Measurements from ENCODE around the gene HMX3. TPM values are rescaled to one million over a fixed set of nuclear protein-coding genes. Genes with fewer than 3 reads are reported as not detected.
A peak's percentile ranks its signal among the peaks of the same experiment; 100 is the strongest.

HMX3 gene
- total and polyA plus RNA-seq, 2 of the 13 experiments (the other 11 are each of a cell fraction or from before 2014, with no cell fraction given) = not detected

GRCh38 chr10:123132576-123133477 lies 2.9 kb upstream of the HMX3 start (continued):
- no peak for TF ChIP-seq NCOR1 (IDR thresholded peaks at IDR 0.05; ENCODE audit: borderline replicate concordance, low read length)
- no peak; the same call in 1 of the 2 replicates for TF ChIP-seq RFXAP (CRISPR knock-in tag; IDR thresholded peaks at IDR 0.05; ENCODE audit: borderline replicate concordance)
- TF ChIP-seq NBN (conservative IDR thresholded peaks at IDR 0.05) = no peak
- TF ChIP-seq, protein P1, sequence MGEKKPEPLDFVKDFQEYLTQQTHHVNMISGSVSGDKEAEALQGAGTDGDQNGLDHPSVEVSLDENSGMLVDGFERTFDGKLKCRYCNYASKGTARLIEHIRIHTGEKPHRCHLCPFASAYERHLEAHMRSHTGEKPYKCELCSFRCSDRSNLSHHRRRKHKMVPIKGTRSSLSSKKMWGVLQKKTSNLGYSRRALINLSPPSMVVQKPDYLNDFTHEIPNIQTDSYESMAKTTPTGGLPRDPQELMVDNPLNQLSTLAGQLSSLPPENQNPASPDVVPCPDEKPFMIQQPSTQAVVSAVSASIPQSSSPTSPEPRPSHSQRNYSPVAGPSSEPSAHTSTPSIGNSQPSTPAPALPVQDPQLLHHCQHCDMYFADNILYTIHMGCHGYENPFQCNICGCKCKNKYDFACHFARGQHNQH (CRISPR knock-in tag; IDR thresholded peaks at IDR 0.05) = 0 out of 2 replicates have a peak, but pooled peaks have one; percentile 41
- TF ChIP-seq HOXD1 (CRISPR knock-in tag; IDR thresholded peaks at IDR 0.05) = no peak
- no peak for TF ChIP-seq NFE2L2 (IDR thresholded peaks at IDR 0.05; ENCODE audit: low read length)
- TF ChIP-seq, protein P2, sequence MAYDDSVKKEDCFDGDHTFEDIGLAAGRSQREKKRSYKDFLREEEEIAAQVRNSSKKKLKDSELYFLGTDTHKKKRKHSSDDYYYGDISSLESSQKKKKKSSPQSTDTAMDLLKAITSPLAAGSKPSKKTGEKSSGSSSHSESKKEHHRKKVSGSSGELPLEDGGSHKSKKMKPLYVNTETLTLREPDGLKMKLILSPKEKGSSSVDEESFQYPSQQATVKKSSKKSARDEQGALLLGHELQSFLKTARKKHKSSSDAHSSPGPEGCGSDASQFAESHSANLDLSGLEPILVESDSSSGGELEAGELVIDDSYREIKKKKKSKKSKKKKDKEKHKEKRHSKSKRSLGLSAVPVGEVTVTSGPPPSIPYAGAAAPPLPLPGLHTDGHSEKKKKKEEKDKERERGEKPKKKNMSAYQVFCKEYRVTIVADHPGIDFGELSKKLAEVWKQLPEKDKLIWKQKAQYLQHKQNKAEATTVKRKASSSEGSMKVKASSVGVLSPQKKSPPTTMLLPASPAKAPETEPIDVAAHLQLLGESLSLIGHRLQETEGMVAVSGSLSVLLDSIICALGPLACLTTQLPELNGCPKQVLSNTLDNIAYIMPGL (CRISPR knock-in tag; IDR thresholded peaks at IDR 0.05; ENCODE audit: borderline replicate concordance in 1 of 2, low read depth in 1 of 2) = peak; percentile 39 to 65; a peak in 2 of 4 replicates
- no peak for TF ChIP-seq NCOA2 (CRISPR knock-in tag; IDR thresholded peaks at IDR 0.05)
- no peak for TF ChIP-seq SIX4 (CRISPR knock-in tag; IDR thresholded peaks at IDR 0.05)
- no peak for TF ChIP-seq SP4 (CRISPR knock-in tag; IDR thresholded peaks at IDR 0.05)
- peak; percentile 14 for TF ChIP-seq TEAD3 (CRISPR knock-in tag; optimal IDR thresholded peaks at IDR 0.05; ENCODE audit: borderline replicate concordance)
- TF ChIP-seq POLR2AphosphoS2 (IDR thresholded peaks at IDR 0.05; ENCODE audit: low read depth, low read length) = no peak
- TF ChIP-seq NONO (IDR thresholded peaks at IDR 0.05) = no peak
- no peak for TF ChIP-seq NONO (CRISPR knock-in tag; conservative IDR thresholded peaks at IDR 0.05)
- TF ChIP-seq FOXM1 (CRISPR knock-in tag; IDR thresholded peaks at IDR 0.05) = no peak
- TF ChIP-seq THYN1 (CRISPR knock-in tag; IDR thresholded peaks at IDR 0.05; ENCODE audit: borderline replicate concordance, low read depth) = no peak
- TF ChIP-seq, protein P3, sequence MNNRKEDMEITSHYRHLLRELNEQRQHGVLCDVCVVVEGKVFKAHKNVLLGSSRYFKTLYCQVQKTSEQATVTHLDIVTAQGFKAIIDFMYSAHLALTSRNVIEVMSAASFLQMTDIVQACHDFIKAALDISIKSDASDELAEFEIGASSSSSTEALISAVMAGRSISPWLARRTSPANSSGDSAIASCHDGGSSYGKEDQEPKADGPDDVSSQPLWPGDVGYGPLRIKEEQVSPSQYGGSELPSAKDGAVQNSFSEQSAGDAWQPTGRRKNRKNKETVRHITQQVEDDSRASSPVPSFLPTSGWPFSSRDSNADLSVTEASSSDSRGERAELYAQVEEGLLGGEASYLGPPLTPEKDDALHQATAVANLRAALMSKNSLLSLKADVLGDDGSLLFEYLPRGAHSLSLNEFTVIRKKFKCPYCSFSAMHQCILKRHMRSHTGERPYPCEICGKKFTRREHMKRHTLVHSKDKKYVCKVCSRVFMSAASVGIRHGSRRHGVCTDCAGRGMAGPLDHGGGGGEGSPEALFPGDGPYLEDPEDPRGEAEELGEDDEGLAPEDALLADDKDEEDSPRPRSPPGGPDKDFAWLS (CRISPR knock-in tag; IDR thresholded peaks at IDR 0.05; ENCODE audit: borderline replicate concordance) = no peak
- TF ChIP-seq KLF9 (CRISPR knock-in tag; IDR thresholded peaks at IDR 0.05; ENCODE audit: low read depth) = no peak
- no peak for TF ChIP-seq RERE (CRISPR knock-in tag; IDR thresholded peaks at IDR 0.05; ENCODE audit: low read depth)
- TF ChIP-seq BHLHE40 (IDR thresholded peaks at IDR 0.05; ENCODE audit: low read length) = no peak
